Activated CD8-positive, alpha-beta memory T cell treated with anti-CD3 and anti-CD28 coated beads, Interleukin-2, amount 50 U/mL, for 24 hours (primary cell): ENCODE results near the gene HABP2.

Experiments used
- DNase-seq: peaks from one replicate; pipeline ENCODE4 v3.0.0-alpha.2; 2020; ENCODE audit errors: extremely low read depth

Gene HABP2

DNA sequence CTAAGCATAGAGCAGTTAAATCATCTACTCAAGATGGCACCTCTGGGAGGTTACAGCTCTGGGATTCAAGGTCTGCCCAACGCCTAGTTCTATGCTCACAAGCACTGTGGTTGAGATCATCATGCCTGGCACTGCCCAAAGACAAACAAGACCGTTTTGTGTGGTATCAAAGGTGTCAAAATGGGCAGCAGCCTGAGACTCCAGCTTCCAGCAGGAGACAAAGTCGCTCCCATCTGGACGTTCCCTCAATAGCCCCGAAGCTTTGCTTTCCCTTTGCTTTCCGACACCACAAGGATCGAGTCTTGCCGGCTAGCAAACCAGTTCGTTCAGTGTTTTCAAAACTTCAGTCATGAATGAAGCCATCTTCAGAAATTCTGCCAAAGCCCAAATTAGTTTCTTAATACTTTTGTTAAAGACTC, 5.1 kb downstream of the HABP2 start:
- no peak for DNase-seq

DNA sequence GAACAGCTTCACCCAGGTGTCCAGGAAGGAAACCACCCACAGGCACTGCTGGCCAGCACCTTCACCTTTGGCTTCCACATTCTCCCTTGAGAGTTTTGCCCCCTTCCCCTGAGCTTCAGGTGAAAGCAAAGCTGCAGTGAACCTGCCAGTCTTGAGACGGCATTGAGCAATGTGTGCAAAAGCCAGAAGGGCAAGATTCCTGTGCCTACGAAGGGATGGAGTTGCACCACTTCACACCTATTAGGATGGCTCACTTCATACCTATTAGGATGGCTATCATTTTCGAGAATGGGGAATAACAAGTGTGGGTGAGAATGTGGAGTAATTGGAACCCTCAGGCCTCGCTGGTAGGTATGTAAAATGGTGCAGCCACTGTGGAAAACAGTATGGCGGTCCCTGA, 7.2 kb downstream of the HABP2 start:
- DNase-seq: no peak

DNA sequence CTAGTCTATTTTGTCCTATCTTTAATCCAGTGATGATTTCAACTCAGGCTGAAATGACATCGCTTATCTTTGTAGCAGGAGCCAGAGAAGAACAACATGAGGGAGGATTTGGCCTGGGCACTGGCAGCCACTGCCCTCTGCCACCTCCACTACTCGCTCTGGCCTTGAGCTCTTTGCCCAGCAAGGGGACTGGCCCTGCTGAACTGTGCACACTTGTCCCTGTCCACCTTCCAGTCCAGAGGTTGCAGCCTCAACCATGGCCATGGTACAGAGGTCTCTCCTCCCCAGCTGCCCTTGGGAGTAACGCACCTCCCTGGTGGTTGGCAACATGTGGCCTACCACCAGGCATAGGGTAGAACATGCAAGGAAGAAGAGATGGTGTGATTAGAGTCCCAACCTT, 8.4 kb downstream of the HABP2 start:
- DNase-seq: no peak

DNA sequence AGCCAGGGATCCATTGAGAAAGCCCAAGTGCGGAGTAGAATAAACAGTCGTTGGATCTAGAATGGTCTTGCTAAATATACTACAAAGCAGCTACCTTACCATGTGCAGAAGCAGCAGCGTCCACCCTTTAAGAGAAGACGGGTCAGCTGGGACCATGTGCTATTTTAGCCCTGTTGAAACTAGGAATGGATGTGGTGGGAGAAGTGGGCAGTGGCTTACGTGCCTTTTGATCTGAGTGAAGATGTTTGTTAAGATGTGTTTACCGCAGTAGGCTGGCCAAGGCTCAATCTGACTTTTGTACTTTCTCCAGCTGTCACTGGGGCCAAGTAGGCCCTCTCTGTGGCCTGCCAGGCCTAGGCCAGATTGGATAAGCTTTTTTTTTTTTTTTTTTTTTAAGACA, 9.2 kb downstream of the HABP2 start:
- no peak for DNase-seq

DNA sequence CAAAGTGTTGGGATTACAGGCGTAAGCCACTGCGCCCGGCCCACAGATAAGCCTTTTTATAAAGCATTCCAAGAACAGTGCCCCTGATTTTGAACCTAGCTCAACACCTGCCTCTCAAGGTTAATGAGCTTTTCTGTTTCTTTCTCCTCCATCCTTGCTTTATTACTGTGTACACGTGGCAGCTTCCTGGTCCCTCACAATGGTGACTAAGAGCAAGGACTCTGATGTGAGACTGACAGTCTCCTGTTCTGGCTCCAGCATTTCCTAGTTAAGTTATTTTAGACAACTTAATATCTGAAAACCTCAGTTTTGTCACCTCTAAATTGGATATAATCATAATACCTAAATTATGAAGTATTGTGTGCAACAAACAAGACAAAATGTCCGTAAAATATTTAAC, 9.9 kb downstream of the HABP2 start:
- DNase-seq: no peak

DNA sequence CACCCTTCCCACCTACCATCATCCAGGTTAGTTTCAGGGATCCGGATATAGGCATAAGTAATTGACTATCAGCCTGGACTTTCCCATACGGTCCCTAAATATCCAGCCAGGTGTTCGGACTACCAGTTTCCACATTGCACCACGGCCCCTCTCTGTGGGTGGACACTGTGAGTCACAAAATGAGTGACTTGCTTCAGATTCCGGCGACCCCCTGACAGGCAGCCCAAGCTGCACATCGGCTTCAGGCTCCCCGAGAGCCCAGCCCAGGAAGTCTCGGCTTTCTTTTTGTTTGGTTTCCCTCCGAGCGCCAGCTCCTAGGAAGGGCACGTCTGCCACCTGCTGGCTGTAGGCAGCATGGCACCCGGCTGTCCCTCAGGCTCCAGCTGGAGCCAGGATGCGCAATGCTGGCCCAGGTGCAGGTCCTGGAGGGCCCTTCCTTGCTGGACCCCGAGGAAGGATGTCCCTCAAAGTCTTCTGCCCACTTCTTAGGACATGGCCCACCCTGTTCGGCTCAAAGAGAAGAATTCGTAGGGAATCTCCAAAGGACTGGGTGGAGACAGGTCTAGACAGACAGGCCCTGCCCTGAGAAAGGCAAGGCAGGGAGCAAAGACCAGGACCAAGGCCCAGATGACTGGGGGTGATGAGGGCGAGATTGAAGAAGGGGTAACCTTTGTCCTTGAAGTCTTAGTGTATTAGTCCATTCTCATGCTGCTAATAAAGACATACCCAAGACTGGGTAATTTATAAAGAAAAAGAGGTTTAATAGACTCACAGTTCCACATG, 10.6 kb downstream of the HABP2 start:
- peak; percentile 12 for DNase-seq

DNA sequence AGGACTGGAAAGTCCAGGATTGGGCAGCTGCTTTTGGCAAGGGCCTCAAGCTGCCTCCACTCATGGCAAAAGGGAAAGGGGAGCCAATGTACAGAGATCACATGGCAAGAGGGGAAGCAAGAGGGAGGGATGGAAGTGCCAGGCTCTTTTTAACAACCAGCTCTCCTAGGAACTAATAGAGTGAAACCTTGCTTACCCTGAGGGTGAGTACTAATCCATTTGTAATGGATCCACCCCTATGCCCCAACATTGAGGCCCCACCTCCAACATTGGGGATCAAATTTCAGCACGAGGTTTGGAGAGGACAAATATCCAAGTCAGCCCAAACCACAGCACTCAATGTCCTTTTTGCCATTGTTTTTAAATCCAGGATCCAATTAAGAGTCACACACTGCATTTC, 12.5 kb downstream of the HABP2 start:
- DNase-seq: no peak

DNA sequence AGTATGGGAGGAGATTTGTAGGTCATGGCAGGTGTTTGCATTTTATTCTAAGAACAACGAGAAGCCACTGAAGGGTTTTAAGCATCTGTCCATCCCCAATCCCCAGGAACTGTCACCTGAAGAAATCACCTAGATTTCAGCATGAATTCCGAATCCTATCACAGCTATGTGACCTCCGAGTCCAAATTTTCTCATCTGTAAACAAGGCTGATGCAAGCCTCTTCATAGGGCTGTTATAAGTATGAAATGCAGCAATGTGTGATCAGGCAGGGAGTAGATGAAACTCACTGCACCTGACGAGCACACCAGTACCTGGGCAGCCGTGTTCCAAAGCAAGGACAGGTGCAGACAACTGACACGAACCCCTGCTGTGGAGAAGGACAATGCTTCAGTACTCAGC, 14.0 kb downstream of the HABP2 start:
- no peak for DNase-seq

DNA sequence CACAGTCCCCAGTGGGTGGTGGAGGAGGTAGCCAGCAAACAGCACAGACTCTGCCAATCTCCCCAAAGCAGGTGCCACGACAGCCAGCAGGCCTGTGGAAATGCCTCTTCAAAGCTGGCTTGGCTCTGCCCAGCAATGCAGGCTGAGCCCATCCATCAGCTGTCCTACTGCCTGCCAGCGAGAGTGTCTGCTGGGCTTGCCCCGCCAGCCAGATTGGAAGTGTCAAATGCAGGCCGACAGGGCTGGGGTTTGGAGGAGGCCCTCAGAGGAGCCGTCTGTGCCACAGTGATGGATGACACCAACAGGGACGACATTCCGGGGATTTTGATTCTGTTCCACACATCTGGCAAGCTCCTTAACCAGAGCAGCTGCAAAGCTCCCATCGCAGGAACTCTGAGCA, 16.7 kb downstream of the HABP2 start:
- no peak for DNase-seq

DNA sequence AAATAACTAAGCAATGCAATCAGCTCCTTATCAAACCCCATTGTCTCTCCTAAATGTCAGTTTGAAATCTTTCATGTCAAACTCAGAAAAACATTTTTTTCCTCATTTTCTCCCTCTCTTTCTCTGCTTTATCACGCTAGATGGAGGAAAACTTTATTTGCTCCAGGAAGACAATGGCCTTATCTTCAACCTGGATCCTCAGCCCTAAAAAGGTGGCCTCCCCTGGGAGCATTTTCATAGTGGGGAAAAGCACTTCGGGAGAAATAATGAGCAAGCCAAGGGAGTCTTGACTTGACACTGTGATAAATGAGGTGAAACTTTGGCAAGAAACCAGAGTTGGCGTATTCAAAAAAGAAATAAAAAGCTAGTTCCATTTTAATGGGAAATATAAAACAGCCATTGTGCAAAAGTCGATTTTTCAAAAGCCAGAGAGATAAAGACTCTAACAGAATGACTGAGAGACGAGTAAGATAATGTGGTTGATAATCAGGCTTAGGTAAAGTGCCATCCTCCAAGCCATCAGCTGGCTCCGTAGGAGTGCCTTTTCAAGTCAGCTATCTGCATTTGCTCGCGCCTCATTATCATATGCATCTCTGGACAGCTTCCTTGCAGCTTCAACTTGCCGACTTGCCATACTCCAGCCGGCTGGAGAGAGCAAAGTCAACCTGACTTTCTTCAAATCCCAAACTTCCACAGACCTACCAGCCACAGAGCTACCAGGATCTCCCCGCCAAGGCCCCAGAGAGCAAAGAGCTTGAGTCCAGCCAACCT, 19.9 kb downstream of the HABP2 start:
- no peak for DNase-seq

DNA sequence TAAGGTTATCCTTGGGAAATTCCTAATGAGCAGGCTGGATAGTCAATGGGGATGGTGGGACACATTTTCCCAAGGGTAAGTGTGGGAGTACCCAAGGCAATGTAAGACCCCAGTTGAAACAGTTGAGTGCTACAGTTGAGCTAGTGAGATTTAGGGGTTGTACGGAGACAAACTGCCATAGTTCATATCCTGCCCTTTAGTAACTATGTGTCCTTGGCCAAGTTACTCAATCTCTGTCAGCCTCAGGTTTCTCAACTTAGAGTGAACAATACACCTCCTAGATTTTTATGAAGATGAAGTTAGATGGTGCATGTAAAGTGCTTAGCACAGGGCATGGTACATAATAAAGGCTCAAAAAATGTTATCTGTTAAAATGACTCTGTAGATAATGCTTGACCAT, 20.5 kb downstream of the HABP2 start:
- no peak for DNase-seq

DNA sequence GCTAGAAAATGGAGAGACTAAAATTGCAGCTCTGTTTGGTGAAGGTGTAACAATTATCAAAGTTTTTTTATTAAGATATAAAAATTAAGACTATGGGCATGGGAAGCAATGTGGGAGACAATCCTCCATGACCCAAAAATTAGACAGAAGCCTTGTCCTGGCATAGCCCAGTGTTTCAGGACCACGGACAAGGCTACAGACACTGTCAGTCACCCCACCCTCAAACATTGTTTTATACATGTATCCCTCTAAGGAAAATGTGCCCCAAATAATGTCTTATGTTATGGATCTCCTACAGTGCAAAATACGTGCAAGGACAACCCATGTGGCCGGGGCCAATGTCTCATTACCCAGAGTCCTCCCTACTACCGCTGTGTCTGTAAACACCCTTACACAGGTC, 24.0 kb downstream of the HABP2 start:
- no peak for DNase-seq

DNA sequence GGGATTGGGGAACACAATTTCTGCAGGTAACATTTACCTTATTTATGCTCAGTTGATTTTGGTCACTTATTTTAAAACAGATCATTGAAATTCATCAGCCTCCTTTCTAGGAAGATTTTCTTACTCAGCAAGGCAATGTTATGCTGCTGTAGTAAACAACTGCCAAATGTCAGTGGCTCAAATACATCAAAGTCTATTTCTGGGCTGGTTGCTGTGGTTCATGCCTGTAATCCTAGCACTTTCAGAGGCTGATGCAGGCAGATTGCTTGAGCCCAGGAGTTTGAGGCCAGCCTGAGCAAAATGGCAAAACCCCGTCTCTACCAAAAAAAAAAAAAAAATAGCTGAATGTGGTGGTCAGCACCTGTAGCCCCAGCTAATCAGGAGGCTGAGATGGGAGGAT, 25.9 kb downstream of the HABP2 start:
- no peak for DNase-seq

DNA sequence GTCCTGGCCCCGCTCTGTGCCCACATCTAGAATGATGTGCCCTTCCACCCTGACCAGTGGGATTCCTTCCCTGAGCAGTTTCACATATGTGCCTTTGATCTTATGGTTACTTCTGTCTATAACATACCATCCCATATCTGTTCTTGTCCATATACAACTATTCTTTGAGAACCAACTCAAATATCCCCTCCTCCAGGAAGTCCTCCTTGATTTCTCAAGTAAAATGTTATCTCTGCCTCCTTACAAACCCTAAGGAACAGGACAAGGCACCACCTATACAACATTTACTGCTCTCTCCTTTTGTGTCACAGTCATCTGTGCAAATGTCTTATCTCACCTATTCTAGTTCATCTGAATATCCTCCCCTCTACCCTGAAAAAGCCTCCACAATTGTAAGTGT, 28.2 kb downstream of the HABP2 start:
- DNase-seq: no peak

DNA sequence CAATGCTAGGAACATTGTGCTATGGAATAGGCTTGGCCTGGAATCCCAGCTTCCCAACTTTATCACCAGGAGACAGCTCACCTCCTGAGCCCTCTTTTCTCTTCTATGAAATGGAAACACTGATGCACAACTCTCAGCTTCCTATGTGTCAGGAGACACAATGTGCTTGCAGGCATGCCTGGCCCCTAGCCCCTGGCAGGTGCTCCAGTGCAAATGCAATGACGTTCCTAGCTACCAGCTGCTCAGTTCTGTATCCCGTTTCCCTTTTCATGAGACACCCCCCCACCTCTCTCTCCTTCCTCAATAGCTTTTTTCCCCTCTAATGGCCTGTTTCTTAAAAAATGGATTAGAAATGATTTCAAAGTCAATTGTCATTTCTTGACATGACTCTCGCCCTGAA, 30.7 kb downstream of the HABP2 start:
- DNase-seq: no peak

DNA sequence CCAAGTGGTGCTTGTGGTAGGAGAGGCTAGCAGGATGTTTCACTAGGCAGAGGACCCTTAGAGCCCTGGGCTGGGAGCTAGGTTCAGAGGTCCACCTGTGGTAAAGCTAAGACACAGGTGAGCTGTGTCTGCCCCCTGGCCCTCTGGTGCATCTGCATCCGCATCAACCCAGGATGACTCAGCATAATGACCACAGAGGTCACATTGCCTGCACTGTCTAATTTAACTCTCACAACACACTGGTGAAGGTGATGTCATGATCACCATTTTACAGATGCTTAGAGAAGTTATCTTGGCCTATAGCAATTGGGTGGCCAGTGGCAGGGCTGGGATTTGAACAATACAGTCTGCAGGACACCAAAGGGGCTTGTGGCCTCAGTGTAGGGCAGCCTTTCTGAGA, 33.1 kb downstream of the HABP2 start:
- no peak for DNase-seq

DNA sequence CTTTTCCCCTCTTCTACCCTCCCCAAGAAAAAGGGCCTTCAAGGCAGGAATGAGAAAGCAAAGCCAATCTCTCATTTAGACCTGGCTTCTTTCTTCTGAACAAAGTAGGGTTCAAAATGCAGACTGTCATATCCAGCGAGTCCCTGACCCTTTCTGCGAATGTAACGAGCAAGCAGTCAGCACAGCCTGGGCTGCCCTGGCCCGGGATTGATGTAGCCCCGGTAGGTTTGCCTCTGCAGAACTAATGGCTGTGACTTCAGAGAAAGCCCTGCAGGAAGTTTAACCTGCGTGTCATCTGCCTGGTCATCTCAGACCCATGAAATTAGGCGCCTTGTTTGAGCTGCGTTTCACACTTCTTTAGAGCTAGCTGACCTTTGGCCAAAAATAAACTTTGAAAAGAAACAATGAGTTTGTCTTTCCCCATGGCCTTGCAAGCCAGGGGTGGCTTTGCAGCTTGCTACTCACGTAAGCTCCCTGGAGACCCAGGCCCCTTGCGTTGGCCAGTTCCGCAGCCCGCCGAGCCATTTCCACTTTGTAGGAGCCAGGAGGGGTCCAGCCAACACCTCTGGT, 36.4 kb downstream of the HABP2 start:
- DNase-seq: no peak

DNA sequence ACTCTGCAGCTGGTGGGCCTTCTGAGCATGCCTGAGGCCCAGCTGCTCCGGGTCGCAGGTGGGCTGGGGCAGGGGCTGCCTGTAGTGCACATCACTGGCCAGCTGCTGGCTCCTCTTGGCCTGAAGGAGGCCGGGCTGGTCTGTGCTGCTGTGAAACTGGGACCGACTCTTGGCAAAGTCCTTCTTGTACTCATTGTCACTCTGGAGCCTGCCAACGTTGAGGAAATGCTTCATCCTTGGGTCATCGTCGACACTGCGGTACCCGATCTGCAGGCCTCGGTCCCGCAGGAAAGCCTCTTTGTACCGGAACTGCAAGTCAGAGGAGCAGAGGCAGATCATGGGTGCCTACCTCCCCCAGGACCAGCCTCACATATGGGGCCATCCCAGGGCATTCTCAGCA, 37.7 kb downstream of the HABP2 start:
- DNase-seq: no peak

DNA sequence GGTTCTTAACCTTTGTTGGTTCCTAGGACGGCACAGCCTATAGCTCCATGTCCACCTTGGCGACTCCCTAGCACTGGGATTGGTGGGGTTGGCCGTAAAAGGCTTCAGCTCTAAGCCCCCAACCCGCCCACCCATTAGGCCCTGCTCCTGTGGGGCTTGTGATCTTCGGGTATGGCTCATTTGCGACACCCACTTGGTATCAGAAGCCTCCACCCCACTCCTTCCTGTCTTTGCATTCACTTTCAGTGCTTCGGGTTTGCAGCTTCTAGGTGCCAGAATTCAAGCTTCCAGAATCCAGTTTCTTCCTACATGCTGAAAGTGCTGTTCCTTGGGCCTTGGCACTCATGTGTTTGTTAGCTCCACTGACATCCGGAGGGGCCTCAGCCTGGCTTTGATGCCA, 39.5 kb downstream of the HABP2 start:
- DNase-seq: no peak

DNA sequence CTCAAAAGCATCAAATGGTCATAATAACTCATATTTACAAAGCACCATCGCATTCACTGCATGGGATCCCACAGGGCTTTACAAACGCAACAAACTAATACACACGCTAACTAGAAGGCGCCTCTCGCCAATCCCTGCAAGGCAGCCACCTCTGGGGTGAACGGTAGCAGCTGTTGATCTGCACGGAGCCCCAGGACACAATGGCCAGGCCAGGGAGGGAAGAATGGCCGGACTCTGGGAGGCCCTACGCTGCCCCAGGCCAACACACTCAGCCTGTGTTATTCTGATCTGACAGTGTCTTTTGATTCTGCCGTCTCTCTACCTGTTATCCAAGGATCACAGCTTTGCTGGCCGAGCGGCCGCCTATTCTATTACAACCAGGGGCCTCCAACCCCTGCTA, 41.8 kb downstream of the HABP2 start:
- no peak for DNase-seq

DNA sequence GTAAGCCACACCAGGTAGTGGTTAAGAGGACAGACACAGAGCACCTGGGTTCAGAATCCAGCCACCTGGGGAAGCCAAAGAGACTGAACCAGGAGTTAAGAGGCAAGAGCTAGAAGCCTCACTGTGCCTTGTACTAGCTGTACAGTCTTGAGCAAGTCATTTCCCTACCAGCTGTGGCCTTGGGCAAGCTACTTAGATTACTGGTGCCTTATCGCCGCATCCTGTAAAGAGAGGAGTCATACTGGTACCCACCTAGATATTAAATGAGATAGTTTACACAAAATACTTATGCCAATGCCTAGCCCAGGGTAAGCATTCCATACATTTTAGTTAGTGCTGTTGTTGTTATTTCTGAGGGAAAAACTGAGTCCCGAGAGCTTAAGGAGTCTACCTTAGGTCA, 47.7 kb downstream of the HABP2 start:
- no peak for DNase-seq

DNA sequence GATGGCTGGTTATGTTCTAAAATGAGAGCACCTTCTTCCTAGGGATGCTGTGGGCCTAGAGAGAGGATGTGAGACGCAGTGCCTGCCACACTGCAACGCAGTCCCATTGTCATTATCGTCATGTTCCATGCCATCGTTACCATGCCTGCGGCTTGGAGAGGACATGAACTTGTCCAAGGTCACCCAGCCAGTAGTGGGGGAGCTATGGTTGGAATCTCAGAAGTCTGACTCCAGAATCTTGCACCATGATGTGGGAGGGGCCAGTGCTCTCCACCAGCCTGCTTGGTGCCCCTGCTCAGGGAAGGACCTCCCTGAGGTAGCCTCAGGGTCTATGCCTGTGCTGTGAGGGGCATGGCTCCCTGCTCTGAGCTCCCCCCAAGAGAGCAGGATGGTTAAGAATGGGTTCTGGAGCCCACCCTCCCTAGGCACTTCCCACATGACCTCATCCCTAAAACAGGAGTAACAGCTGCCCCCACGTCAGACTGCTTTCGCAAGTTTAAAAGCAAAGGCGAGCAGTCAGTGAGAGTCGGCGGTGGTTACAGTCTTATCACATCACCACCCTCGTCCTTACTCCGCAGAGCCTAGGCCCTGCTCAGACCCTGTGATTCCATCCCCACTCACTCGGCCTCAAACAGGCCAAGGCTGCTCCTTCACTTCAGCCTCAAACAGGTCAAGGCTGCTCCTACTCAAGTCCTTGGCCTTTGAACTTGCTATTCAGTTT, 50.4 kb downstream of the HABP2 start:
- no peak for DNase-seq

DNA sequence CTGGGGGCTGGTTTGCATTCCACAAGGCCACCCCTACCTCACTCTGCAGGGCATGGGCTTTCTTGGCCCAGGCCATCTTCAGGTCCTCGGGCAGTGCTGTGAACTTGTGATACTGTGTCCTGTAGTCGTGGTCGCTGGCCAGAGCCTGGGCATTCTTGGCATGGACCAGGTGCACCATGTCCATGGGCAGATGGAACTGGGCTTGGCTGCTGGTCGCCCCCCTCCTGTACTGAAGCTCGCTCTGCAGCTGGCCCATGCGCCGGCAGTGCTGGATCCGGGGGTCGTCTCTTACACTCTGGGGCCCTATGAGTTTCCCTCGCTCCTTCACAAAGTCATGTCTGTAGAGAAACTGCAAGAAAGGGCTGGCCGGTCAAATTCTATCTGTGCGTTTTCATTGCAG, 51.7 kb downstream of the HABP2 start:
- no peak for DNase-seq
